HG02678 (cell line): ENCODE data around the gene CEP164.

ENCODE experiments used
- ATAC-seq: cut with Tn5 transposase; IDR thresholded peaks from one replicate; pipeline ENCODE4 v1.9.1; 2021; ENCODE audit warnings: mild to moderate bottlenecking, moderate library complexity; ENCODE audit not compliant: unreplicated experiment

The CEP164 gene

DNA sequence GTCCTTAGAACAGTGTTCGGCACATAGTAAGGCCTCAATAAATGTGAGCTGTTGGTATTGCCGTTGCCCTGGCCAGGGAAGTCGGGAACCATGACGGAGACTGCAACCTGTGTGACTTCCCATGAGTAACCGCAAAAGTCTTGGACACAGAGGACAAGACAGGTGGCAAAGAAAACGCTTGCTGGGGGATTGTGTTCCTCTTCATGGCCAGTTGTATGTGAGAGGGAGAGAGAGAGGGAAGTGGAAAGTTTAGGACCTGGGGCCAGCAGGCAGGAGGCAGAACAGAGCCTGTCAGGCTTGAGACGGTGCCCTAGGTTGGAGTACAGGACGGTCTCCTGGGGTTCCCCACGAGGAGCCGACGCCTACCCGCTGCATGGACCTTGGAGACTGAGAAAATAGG, 90.2 kb downstream of the CEP164 start:
- ATAC-seq: no peak

DNA sequence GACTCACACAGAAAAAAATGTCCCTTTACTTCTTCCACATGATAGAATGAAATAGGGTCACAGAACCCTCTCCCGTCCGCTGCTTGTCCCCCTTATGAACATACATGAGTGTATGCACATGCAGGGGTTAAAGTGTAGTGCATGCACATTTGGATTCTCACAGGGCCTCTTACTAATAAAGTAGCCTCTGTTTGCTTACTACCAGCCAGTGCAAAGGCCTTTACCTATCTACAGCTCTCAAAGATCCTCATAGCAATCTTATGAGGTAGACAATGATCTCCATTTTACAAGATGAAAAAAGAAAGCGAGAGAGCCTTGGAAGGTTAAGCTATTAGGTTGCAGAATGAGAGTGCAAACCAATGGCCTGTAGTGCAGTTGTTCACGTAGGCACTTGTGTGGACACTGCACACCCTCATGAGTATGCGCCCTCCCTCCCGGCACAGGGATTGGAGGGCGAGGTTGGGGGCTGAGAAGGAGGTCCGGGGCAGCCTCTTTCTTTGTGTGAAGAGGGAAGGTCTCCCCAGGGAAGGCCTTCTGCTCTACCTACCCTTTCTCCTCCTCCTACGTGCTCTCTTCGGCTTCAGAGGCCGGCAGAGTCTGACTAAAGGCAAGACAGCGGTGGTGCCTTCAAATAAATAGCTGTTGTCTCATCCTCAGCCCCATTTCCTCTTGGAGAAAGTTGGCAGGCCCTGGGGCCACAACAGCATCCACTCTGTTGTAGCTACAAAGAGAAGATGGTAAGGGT, 91.3 kb downstream of the CEP164 start:
- ATAC-seq: no peak

DNA sequence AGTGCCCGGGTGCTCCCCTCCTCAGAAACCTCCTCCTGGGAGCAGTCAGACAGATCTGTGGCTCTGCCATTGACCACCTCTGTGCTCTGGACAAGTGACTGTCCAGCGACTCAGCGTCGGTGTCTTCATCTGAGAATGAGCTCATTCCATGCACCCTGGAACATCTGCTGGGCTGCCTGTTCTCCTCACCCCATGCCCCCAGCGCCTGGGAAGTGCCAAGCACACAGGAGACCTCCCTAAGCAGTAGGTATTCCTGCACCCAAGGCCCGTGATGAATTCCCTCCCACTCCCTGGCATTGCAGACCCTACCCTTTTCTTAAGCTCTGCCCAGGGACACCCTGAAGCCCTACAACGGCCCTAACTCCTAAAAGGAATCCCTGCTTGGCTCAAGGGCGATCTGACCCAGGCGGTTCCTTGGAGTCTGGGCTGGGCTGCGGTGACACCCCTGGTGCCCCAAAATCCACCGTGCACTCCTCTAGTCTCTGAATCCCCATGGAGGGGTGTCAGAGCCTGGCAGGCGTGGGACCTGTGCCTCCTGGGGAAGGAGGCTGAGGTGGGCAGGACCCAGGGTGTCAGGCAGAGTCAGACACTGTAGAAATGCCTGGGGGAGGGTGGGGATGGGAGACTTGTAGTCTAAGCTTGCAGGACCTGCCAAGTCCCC, 92.0 kb downstream of the CEP164 start:
- no peak for ATAC-seq

DNA sequence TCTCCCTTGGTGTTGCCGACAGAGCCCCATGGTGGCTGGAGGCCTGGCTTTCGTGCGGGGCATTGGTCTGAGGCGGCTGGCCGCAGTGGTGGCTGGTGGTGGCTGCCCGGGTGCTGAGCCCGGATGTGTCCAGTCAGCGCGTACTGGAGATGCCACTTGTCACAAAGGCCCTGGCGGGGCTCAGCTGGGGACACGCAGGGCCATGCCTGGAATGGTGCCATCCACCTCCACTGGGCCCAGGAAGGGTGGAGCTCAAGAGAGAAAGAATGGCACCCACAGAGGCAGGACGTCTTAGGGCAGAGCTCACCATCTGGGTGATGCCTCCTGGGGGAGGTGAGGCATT, 92.5 kb downstream of the CEP164 start:
- no peak for ATAC-seq

DNA sequence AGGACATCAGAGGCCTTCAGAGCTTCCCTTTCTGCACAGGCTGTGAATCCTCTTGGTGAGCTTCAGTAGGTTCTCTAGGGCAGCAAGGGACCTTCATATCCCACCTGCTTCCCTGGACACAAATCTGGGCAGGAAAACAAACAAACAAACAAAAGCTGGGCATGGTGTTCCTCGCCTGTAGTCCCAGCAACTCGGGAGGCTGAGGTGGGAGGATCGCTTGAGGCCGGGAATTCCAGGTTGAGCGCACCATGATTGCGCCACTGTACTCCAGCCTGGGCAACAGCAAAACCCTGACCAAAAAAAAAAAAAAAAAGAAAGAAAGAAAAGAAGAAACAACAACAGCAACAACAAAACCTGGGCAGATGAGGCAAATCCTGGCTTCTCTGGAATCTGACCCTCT, 92.9 kb downstream of the CEP164 start:
- no peak for ATAC-seq

DNA sequence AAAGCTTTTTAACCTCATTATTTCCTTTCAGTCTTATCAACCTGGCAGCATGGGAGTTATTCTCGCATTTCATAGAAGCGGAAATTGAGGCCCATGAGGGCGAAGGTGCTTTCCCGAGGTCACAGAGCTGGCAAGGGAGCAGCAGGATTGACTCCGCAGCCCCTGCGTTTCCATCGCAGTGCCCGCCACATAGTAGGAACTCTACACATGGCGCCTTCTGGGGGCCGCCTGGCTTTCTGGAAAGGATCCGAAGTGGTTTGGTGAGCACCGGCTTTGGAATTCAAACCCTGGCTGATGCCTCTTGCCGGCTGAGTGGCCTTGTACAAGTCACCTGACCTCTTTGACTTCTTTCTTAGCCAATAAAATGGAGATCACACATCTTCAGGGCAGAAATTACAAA, 93.4 kb downstream of the CEP164 start:
- ATAC-seq: no peak

DNA sequence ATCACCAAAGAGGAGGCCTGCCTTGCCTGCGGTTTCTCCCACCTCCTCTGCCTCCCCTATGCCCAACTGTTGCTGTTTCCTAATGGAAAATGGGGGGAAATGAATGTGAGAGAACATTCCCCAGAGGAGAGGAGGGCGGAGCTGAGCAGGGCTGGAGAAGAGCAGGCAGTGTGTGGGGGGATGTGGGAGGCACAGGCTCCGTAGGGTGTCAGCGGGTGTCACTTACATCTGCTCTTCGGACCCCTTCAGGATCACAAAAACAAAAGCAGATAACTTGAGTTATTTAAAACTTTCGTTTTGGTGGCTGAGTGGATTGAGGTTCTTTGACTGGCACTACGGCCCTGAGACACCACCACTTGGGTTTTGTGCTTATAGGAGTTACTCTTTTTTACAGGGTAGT, 93.8 kb downstream of the CEP164 start:
- ATAC-seq: no peak

DNA sequence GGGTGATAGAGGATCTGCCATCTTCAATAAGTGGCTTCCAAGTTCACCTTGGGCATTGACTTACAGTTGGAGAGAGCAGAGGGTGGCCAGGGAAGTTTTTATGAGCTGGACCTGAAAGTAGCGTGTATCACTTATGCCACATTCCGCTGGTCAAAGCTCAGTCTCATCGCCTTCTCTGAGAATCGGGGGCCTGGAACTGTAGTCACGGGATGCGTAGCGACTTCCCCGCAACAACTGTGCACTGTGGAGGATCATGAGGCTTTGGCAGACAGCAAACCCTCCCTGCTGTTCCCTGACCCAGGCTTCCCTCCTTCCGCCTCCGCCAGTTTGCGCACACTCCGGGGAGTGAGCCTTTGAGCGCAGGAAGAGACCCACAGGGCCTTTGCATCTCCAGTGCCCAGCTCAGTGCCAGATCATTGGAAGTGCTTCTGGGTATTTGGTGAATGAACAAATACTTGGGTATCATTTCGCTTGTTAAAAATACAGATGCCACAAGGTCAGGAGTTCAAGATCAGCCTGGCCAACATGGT, 95.5 kb downstream of the CEP164 start:
- no peak for ATAC-seq

DNA sequence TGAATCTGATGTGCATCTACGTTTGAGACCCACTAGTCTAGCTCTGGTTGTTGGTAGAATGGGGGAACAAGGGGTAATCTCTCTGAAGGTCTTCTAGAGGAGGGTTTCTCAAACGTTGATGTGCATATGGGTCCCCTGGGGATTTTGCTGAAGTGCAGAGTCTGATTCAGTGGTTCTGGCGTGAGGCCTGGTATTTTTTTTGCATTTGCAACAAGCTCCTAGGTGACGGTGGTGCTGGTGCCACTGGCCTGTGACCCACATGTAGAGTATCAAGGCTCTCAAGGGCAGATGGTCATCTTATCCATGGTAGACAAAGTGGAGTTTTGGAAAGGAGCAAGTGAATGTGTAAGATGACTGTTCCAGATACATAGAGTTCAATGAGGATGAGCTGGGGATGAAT, 97.1 kb downstream of the CEP164 start:
- no peak for ATAC-seq

DNA sequence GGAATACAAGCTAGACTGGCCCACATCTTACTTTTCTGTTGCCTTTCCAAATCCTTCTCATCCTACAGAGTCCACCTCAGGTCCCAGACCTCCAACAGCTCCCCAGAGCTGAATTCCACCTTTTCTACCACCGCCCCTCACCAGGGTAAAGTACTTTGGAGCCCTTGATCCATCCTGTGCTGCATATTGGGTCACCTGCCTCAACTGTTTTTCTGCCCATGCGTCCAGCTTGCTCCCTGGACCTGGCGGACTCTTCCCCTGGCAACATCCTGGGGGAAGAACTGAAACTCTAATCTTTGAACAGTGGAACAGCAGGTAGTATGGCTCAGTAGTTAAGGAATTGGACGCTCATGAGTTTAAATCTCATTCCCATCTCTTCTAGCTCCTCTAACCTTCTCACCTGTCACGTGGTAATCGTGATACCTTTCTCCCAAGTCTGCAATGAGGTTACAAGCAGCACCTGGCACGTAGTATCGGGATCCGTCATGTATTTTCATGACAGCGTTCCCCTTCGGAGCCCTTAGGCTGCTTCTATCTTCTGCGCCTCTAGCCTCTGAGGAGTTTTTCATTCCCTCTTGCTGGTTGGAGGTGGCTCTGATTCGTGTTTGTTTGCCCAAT, 98.1 kb downstream of the CEP164 start:
- ATAC-seq: no peak

DNA sequence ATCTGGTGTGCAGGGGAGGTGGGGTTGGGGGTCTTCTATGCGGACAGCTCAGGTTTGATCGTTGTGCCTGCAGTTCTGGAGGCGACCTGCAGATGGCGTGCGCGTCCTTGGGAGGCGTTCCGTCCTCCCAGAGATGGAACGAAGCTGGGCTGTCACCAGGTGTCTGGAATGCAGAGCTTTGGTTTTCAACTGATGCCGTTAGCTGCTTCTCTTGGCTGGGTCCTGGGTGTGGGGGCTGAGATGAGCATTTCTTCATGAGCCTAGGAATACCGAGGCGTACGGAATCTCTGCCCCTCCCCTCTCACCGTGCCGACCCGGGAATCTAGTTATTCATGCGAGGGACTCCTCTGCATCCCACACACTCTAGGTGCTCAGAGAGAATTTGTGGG, 98.6 kb downstream of the CEP164 start:
- ATAC-seq: no peak

DNA sequence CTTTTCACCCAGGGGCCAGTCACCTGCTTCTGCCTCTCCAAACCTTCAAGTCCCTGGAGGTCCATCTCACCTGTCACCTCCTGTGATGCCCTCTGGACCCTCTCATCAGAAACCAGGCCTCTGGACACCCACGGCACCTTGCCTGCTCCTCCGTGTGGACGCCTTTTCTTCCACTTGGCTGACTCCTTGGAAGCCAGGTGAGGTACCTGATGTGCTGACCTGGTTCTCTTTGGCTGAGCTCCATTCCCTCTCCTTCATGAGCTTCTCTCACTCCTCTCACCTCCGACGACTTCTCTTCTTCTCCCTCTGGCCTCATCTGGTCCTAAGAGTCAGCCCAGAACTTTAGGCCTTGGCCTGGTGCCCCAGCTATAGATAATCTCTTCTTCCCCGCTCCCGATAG, 99.3 kb downstream of the CEP164 start:
- ATAC-seq: no peak

DNA sequence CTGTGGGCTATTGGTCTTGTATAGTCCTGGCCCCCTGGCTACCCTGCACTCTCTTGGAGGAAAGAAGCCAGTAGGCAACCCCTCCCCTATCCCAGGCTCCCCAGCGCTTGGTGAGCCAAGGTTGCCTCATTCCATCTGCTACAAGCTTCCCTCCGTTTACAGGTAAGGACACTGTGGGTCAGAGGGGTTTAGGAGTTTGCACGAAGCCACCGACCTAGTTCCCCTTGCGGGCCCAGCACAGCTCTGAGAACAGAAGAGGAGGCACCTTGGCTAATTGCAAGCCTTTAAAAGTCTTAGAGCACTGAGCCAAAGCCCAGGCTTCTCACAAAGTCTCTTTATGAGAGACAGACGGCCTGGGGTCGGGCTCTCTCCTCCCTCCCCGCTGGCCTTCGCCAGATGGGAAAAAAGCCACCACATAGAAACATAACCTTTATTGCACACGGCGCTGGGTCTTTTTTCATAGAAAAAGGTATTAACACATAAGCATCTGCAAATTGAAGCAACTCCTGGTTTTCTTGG, 99.8 kb downstream of the CEP164 start:
- no peak for ATAC-seq

DNA sequence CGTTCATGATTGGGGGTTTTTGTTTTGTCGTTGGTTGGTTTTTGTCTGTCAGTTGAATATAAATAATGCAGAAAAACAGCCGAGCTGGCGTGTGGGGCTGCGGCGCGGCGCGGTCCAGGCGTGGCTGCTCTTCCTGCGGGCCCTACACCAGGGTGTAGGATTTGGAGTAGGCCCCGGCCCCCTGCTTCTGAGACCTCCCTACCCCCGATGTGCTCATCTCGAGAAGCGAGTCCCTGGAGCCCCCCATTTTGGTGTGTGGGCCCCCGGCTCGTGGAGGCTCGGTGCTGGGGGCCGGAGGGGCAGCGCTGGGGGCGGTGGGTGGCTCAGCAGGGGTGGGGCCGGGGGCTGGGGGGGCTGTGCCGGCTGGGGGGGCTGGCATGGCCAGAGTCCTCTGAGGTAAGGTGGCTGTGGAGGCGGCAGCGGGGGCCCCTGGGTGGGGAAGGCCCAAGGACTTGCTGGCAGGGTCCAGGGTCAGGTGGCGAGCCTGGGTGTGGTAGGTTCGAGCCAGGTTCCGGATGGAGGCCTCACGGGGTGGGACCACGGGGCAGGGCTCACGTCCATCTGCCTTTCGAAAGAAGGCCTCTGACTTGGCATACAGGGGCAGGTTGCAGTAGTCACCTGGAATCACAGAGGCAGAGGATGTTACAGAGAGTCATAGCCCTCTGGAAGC, 100.7 kb downstream of the CEP164 start:
- no peak for ATAC-seq

DNA sequence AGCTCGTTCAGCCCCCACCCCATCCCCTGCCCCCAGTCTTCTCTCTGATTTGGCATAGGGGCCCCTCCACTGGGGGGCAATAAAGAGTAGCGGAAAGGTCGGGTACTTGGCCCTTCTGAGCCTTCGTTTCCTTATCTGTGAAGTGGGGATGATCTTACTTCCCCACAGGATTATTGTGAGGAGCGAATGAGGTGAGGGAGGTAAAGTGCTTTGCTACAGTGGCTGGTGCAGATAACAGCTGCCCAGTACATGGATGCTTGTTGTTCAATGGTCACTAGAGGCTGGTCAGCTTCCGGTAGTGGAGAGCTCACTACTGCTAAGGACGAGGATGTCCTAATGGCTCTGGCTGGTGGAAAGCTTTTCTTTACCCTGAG, 101.2 kb downstream of the CEP164 start:
- no peak for ATAC-seq

DNA sequence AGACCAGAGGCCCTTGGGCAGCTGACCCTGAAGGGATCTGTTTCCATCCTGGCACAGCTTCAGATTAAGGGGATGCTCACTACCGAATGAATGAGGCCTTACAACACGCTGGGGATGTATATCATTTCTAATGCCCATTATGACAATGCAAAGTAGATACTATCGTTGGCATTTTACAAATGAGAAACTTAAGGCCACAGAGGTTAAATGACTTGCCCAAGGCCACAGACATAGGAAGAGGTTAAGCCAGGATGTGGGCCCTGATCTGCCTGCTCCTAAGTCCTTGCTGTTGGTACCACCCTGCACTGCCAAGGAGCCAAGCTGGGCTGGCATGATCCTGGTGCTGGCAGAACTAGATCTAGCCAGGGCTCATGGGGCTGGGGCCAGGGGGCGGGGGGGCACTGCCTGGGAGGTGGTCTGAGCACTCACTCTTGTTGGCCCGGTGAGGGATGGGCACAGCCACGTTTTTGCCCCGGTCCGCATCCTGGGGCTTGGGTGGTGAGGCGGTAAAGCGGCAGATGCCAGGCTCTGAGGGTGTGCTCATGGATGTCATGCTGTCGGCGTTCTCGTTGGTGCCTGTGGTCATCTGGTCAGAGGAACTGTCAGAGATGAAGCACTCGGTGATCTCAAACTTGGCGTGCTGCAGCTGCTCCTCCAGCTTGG, 102.8 kb downstream of the CEP164 start:
- no peak for ATAC-seq

DNA sequence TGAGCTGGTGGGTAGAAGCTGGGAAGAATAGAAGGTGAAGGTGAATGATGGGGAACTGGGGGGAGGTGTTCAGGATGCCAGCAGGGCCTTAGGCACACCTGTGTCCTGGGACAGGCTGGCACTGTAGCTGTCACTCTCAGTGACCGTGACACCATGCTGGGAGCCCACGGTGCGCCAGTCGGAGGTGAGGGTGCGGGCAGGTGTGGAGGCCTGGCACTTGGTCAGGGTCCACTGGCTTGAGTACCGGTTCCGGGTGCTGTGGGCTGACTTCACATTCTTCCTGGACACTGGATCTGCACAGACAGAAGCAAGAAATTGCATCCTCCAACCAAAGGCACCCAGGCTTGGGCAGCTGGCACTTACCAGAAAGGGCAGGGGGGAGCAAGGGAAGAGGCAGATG, 103.8 kb downstream of the CEP164 start:
- no peak for ATAC-seq

DNA sequence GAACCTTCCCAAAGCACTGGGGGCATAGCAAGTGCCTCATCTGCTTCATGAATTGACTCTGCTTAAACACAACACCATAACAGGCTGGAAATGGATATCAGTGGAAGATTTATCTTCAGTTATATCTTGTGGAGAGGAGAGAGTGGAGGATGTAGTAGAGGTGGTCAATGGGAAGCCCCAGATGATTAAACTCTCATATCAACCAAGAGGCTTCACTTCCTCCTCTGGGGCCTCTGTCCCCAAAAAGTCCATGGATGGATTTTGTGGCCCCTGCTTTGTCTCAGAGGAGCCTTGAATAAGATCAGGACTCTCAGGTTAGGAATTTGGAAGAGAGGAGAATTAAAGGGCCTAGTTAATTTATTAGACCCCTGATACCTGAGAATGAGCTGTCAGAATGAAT, 106.1 kb downstream of the CEP164 start:
- ATAC-seq: no peak

DNA sequence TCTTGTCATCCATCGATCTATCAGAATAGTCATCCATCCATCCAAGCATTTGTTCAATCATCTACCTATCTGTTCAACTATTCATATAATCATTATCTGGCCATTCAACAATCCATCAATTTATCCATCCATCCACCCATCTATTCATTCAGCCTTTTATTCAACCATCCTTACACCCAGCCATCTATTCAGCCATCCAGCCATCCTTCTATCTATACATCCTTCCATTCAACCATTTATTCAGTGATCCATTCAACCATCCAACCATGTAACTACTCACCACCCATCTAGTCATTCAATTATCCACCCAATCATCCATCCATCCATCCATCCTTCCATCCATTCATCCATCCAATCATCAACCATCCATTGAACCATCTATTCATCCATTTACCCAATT, 106.8 kb downstream of the CEP164 start:
- ATAC-seq: no peak

DNA sequence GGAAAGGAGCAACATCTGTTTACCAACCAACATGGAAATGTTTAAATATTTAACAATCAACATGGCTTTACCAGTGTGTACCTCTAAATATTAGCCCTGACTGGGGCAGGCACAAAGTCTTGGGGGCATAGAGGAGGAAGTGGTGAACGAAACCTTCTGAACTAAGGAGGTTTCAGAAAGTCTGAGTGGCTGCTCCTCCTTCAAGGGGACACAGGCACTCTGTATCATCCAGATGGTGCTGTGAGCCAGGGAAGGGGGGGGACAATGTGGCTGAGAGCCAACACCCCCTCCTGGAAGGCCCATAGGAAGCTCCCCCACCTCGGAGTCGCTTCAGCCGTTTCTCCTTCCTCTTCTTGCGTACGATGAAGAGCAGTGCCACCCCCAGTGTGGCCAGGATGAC, 107.7 kb downstream of the CEP164 start:
- ATAC-seq: peak; percentile 78
